BLaER1 (cell line): ENCODE results near the gene LY6G6F.

ENCODE experiments used
- H3K27ac ChIP-seq: shearing (Covaris generic); formaldehyde crosslinking; 2 replicates; pipeline ENCODE4 v1.8.1; 2022
- H3K27me3 ChIP-seq: shearing (Covaris generic); formaldehyde crosslinking; 2 replicates; pipeline ENCODE4 v1.8.1; 2022
- H3K36me3 ChIP-seq: shearing (Covaris generic); formaldehyde crosslinking; 2 replicates; pipeline ENCODE4 v1.8.1; 2022
- H3K4me1 ChIP-seq: shearing (Covaris generic); formaldehyde crosslinking; 2 replicates; pipeline ENCODE4 v1.8.1; 2022
- H3K4me2 ChIP-seq: shearing (Covaris generic); formaldehyde crosslinking; 2 replicates; pipeline ENCODE4 v1.8.1; 2022
- H3K4me3 ChIP-seq: shearing (Covaris generic); formaldehyde crosslinking; 2 replicates; pipeline ENCODE4 v1.8.1; 2022
- H3K9ac ChIP-seq: shearing (Covaris generic); formaldehyde crosslinking; 2 replicates; pipeline ENCODE4 v1.8.1; 2022
- H3K9me3 ChIP-seq: shearing (Covaris generic); formaldehyde crosslinking; 2 replicates; pipeline ENCODE4 v1.8.1; 2022
- H4K20me1 ChIP-seq: shearing (Covaris generic); formaldehyde crosslinking; 2 replicates; pipeline ENCODE4 v1.8.1; 2022
- Cebpa-rat ChIP-seq: shearing (Covaris generic); IDR thresholded peaks from 2 replicates; pipeline ENCODE4 v1.8.1; 2022

LY6G6F gene

GRCh38 chr6:31750411-31751022 is 43.9 kb downstream of the LY6G6F start:
- H3K9me3 ChIP-seq = no peaks in the 10 kb centered on the region
- H3K4me1 ChIP-seq = no peaks in the 10 kb centered on the region
- H3K9ac ChIP-seq = no peak overlapping the region
- H3K27ac ChIP-seq = no peak overlapping the region
- H3K4me2 ChIP-seq = no peak overlapping the region
- no peak for TF ChIP-seq Cebpa-rat
- H4K20me1 ChIP-seq = no peaks in the 10 kb centered on the region
- H3K4me3 ChIP-seq = no peak overlapping the region
- H3K27me3 ChIP-seq = no peaks in the 10 kb centered on the region
- H3K36me3 ChIP-seq = peaks cover 63% of the 10 kb centered on the region

DNA sequence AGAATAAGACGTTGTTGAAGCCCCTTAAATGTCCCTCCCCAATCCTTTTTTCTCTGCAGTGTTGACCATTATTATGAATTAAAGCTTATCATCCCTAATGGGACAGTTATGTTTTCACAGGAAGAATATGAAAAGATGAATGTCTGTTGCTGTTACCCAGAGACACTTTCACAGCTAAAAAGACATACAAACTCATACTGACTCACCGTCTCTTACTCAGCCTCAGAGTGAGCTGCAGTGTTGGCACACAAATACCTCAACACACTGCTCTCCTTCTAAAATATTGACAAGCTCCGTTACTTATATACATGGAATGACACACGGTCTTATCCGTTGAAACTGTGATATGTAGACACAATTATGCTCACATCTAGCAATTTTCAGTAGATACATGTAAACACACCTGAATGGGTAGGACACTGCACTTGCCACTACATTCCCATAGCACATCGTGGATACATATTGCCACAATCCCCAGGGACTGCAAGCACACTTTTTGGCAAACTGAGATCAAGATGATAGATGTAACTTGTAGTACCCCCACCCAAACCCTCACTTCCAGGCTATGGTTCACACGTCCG is 46.2 kb downstream of the LY6G6F start:
- no peaks in the 10 kb centered on the region for H3K27me3 ChIP-seq
- H3K27ac ChIP-seq = no peak overlapping the region
- no peak overlapping the region for H3K9ac ChIP-seq

GRCh38 chr6:31758281-31758680 is 51.6 kb downstream of the LY6G6F start:
- Histone ChIP-seq H3K36me3 (peaks cover 65% of the 10 kb centered on the region), H3K27me3 (no peaks in the 10 kb centered on the region), H4K20me1 (no peaks in the 10 kb centered on the region), H3K9ac (no peak overlapping the region), H3K4me1 (peaks cover 21% of the 10 kb centered on the region), H3K4me2 (no peak overlapping the region), H3K9me3 (no peaks in the 10 kb centered on the region), H3K4me3 (no peak overlapping the region), H3K27ac (no peak overlapping the region)
- no peak for TF ChIP-seq Cebpa-rat

More for the DNA sequence above, 46.2 kb downstream of the LY6G6F start:
- no peaks in the 10 kb centered on the region for H4K20me1 ChIP-seq
- H3K4me3 ChIP-seq = no peak overlapping the region
- H3K4me1 ChIP-seq = no peaks in the 10 kb centered on the region
- no peak overlapping the region for H3K4me2 ChIP-seq
- H3K36me3 ChIP-seq = peaks cover 46% of the 10 kb centered on the region
- TF ChIP-seq Cebpa-rat = no peak
- H3K9me3 ChIP-seq = no peaks in the 10 kb centered on the region
